Ovary (tissue), 3 donors: Measurements from ENCODE around the gene CDK18.

ENCODE experiments used
- EP300 ChIP-seq: sonication (generic); formaldehyde crosslinking; IDR thresholded peaks from one replicate; pipeline ENCODE4 v1.6.1; 2017; ENCODE audit warnings: antibody characterized with exemption
- POLR2A ChIP-seq: fragments of 450-650 bp; IDR thresholded peaks from one replicate; pipeline ENCODE4 v1.6.1; 2017; ENCODE audit warnings: antibody characterized with exemption, mild to moderate bottlenecking, moderate library complexity
- TF ChIP-seq, protein P1 (sequence below), 3 donors: fragments of 450-650 bp in 2 of 3; fragments of 200-600 bp in 1 of 3; IDR thresholded peaks; one replicate each; pipeline versions ENCODE4 v1.5.1 to v1.8.0; 2016 to 2022; ENCODE audit warnings: antibody characterized with exemption in 3 of 3, mild to moderate bottlenecking in 1 of 3
- donor health status: DM: no; HTN: no; CAD: no.

GRCh38 chr1:205538235-205538840 lies 33.9 kb downstream of the CDK18 start:
- TF ChIP-seq, protein P1, sequence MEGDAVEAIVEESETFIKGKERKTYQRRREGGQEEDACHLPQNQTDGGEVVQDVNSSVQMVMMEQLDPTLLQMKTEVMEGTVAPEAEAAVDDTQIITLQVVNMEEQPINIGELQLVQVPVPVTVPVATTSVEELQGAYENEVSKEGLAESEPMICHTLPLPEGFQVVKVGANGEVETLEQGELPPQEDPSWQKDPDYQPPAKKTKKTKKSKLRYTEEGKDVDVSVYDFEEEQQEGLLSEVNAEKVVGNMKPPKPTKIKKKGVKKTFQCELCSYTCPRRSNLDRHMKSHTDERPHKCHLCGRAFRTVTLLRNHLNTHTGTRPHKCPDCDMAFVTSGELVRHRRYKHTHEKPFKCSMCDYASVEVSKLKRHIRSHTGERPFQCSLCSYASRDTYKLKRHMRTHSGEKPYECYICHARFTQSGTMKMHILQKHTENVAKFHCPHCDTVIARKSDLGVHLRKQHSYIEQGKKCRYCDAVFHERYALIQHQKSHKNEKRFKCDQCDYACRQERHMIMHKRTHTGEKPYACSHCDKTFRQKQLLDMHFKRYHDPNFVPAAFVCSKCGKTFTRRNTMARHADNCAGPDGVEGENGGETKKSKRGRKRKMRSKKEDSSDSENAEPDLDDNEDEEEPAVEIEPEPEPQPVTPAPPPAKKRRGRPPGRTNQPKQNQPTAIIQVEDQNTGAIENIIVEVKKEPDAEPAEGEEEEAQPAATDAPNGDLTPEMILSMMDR (IDR thresholded peaks at IDR 0.05), result no peak
- TF ChIP-seq POLR2A, result no peak
- no peak for TF ChIP-seq EP300
